ENCODE measurements around the gene RSBN1.
"Not testable (repeated sequence)": the region's sequence is repeated elsewhere in the genome, so short reads cannot be mapped to it uniquely, and the experiment has no call there.

Gene RSBN1

GRCh38 chr1:113779542-113779941 lies 32.7 kb downstream of the RSBN1 start:
- no peak for DNase-seq

- DNase-seq, result no peak
Measured at GRCh38 chr1:113777561-113777960, 34.7 kb downstream of the RSBN1 start.

- DNase-seq, result no peak
Measured at GRCh38 chr1:113770031-113770430, 42.2 kb downstream of the RSBN1 start.

- no peak for DNase-seq
Measured at GRCh38 chr1:113769601-113769970, 42.7 kb downstream of the RSBN1 start.

- no peak for DNase-seq
Measured at GRCh38 chr1:113768916-113769600, 43.2 kb downstream of the RSBN1 start.

- no peak for DNase-seq
Measured at GRCh38 chr1:113765306-113766230, 46.7 kb downstream of the RSBN1 start.

GRCh38 chr1:113763661-113764060 lies 48.6 kb downstream of the RSBN1 start:
- DNase-seq, result no peak

GRCh38 chr1:113761937-113762336 lies 50.3 kb downstream of the RSBN1 start:
- DNase-seq, result no peak

GRCh38 chr1:113760102-113761080 lies 51.9 kb downstream of the RSBN1 start:
- DNase-seq, result no peak

GRCh38 chr1:113759333-113760101 lies 52.8 kb downstream of the RSBN1 start, which contains the start of gene PHTF1:
Gene PHTF1 (minus strand): TSS chr1:113759486. CDS start chr1:113758703, 783 bp downstream.
- peak; percentile 51 for DNase-seq

GRCh38 chr1:113758631-113759332 lies 53.5 kb downstream of the RSBN1 start:
- peak; percentile 47 for DNase-seq

- no peak for DNase-seq
Measured at GRCh38 chr1:113756461-113756860, 55.8 kb downstream of the RSBN1 start.

- DNase-seq, result not testable (repeated sequence)
Measured at GRCh38 chr1:113753333-113753732, 58.9 kb downstream of the RSBN1 start.

- DNase-seq, result no peak
Measured at GRCh38 chr1:113751516-113751915, 60.8 kb downstream of the RSBN1 start.

GRCh38 chr1:113751114-113751513 lies 61.2 kb downstream of the RSBN1 start:
- no peak for DNase-seq

- no peak for DNase-seq
Measured at GRCh38 chr1:113749402-113749801, 62.9 kb downstream of the RSBN1 start.

GRCh38 chr1:113747376-113747775 lies 64.9 kb downstream of the RSBN1 start:
- no peak for DNase-seq

- DNase-seq, result no peak
Measured at GRCh38 chr1:113745425-113745824, 66.9 kb downstream of the RSBN1 start.

- DNase-seq, result no peak
Measured at GRCh38 chr1:113744114-113744513, 68.2 kb downstream of the RSBN1 start.

- DNase-seq, result no peak
Measured at GRCh38 chr1:113742515-113742914, 69.8 kb downstream of the RSBN1 start.

GRCh38 chr1:113734357-113735055 lies 77.8 kb downstream of the RSBN1 start:
- no peak for DNase-seq

Data from activated gamma-delta T cell treated with Interleukin-2 at 50 U/mL for 16 hours (primary cell).